GM21447 (cell line): ENCODE results near the gene CADPS.

Experiments
- ATAC-seq: cut with Tn5 transposase; IDR thresholded peaks from one replicate; pipeline ENCODE4 v1.9.1; 2021; ENCODE audit not compliant: unreplicated experiment

The CADPS gene

GRCh38 chr3:62653796-62654195, 221.4 kb downstream of the CADPS start:
- no peak for ATAC-seq

- no peak for ATAC-seq
Observed at GRCh38 chr3:62647711-62648110, 227.5 kb downstream of the CADPS start.

GRCh38 chr3:62644493-62644892, 230.7 kb downstream of the CADPS start:
- no peak for ATAC-seq

GRCh38 chr3:62638316-62638715, 236.9 kb downstream of the CADPS start:
- ATAC-seq = no peak

GRCh38 chr3:62636235-62636826, 238.9 kb downstream of the CADPS start:
- no peak for ATAC-seq

- ATAC-seq = no peak
Observed at GRCh38 chr3:62632510-62633294, 242.5 kb downstream of the CADPS start.

- ATAC-seq = no peak
Observed at GRCh38 chr3:62631488-62631887, 243.7 kb downstream of the CADPS start.

GRCh38 chr3:62630664-62631063, 244.6 kb downstream of the CADPS start:
- no peak for ATAC-seq

- ATAC-seq = no peak
Observed at GRCh38 chr3:62625268-62625667, 249.9 kb downstream of the CADPS start.

GRCh38 chr3:62624185-62624584, 251.0 kb downstream of the CADPS start:
- ATAC-seq = no peak

GRCh38 chr3:62622553-62623174, 252.6 kb downstream of the CADPS start:
- no peak for ATAC-seq

GRCh38 chr3:62621925-62622324, 253.3 kb downstream of the CADPS start:
- no peak for ATAC-seq

GRCh38 chr3:62621176-62621575, 254.0 kb downstream of the CADPS start:
- ATAC-seq = no peak

GRCh38 chr3:62615258-62615849, 259.9 kb downstream of the CADPS start:
- ATAC-seq = no peak

GRCh38 chr3:62614527-62614926, 260.7 kb downstream of the CADPS start:
- ATAC-seq = no peak

- ATAC-seq = no peak
Observed at GRCh38 chr3:62611541-62612240, 263.5 kb downstream of the CADPS start.

- no peak for ATAC-seq
Observed at GRCh38 chr3:62607287-62608029, 267.8 kb downstream of the CADPS start.

- ATAC-seq = no peak
Observed at GRCh38 chr3:62605413-62606068, 269.7 kb downstream of the CADPS start.

- ATAC-seq = no peak
Observed at GRCh38 chr3:62604751-62605351, 270.4 kb downstream of the CADPS start.

GRCh38 chr3:62604298-62604697, 270.9 kb downstream of the CADPS start:
- no peak for ATAC-seq
